ENCODE data around the gene SETBP1. TPM values are rescaled to one million over a fixed set of nuclear protein-coding genes. Genes with fewer than 3 reads are reported as not detected.

The SETBP1 gene
- total RNA-seq, 4 donors from 2014 or later = 14.5 to 34.2 (median 19.3) TPM

DNA sequence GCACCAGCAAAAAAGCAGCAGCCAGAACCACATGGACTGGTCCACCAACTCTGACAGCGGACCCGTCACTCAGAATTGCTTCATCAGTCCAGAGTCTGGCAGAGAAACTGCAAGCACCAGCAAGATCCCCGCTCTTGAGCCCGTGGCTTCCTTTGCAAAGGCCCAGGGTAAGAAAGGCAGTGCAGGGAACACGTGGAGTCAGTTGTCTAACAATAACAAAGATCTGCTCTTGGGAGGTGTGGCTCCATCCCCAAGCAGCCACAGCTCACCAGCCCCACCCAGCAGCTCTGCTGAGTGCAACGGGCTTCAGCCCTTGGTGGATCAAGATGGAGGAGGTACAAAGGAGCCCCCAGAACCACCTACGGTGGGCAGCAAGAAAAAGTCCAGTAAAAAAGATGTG lies 269.3 kb downstream of the SETBP1 start:
- ATAC-seq (ENCODE audit: low FRiP score) (no peak), DNase-seq (ENCODE audit: low spot score) (no peak)
- TF ChIP-seq, protein P1, sequence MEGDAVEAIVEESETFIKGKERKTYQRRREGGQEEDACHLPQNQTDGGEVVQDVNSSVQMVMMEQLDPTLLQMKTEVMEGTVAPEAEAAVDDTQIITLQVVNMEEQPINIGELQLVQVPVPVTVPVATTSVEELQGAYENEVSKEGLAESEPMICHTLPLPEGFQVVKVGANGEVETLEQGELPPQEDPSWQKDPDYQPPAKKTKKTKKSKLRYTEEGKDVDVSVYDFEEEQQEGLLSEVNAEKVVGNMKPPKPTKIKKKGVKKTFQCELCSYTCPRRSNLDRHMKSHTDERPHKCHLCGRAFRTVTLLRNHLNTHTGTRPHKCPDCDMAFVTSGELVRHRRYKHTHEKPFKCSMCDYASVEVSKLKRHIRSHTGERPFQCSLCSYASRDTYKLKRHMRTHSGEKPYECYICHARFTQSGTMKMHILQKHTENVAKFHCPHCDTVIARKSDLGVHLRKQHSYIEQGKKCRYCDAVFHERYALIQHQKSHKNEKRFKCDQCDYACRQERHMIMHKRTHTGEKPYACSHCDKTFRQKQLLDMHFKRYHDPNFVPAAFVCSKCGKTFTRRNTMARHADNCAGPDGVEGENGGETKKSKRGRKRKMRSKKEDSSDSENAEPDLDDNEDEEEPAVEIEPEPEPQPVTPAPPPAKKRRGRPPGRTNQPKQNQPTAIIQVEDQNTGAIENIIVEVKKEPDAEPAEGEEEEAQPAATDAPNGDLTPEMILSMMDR (IDR thresholded peaks at IDR 0.05) = no peak

DNA sequence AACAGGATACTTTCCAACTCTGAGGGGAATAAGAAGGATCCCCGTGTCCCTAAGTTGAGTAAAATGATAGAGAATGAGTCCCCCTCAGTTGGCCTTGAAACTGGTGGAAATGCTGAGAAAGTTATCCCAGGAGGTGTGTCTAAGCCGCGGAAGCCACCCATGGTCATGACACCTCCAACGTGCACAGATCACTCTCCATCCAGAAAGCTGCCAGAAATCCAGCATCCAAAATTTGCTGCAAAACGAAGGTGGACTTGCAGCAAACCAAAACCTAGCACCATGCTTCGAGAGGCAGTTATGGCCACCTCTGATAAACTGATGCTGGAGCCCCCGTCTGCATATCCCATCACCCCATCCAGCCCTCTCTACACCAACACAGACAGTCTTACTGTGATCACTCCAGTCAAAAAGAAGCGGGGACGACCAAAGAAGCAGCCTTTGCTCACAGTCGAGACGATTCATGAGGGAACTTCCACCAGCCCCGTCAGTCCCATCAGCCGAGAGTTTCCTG lies 270.1 kb downstream of the SETBP1 start:
- no peak for DNase-seq (ENCODE audit: low spot score)
- ATAC-seq (ENCODE audit: low FRiP score) = no peak
- TF ChIP-seq, protein P1 (IDR thresholded peaks at IDR 0.05) = no peak

DNA sequence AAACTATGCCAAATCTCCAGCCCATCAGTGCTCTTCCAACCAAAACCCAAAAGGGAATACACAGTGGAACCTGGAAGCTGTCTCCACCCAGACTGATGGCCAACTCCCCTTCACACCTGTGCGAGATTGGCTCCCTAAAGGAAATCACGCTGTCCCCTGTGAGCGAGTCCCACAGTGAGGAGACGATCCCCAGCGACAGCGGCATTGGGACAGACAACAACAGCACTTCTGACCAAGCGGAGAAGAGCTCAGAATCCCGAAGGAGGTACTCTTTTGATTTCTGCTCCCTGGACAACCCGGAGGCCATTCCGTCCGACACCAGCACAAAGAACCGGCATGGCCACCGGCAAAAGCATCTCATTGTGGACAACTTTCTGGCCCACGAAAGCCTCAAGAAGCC lies 271.1 kb downstream of the SETBP1 start:
- ATAC-seq (ENCODE audit: low FRiP score) = no peak
- TF ChIP-seq, protein P1 (IDR thresholded peaks at IDR 0.05) = no peak
- DNase-seq (ENCODE audit: low spot score) = no peak

DNA sequence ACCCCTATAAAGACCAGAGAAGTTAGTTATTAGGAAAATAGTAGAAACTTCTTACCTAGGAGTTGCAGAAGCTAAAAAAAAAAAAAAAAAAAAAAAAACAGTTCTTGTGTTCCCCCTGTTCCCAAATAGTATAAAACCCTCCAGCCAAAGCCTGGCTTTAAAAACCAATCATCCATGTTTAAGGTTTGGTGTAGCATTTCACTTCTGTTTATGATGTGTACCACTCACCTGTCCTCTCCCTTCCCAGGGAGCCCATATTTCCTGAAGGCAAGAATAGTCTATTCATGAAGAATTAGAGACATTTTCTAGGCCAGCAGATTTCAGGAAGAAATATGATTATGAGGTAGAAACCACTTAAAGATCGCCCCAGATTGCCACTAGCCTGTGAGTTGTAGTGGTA lies 273.6 kb downstream of the SETBP1 start:
- no peak for ATAC-seq (ENCODE audit: low FRiP score)
- TF ChIP-seq, protein P1 (IDR thresholded peaks at IDR 0.05) = no peak
- no peak for DNase-seq (ENCODE audit: low spot score)

DNA sequence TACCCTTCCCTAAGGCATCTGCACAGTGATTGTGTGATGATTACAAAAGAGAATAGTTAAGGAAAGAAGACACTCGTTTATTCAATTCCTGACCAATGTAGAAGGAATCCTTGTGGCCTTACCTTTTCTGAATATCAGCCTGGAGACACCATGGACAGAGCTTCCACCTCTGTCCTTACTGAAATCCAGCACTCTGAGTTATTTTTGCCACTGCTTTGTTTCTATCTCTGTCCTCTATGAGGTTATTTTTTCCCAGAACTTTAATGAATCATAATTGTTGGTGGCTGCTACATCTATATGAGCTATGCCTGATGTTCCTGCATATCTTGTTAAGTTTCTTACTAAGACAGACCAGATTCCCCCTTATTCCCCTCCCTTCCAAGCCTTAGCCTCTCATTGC lies 275.1 kb downstream of the SETBP1 start:
- TF ChIP-seq, protein P1 (IDR thresholded peaks at IDR 0.05) = no peak
- ATAC-seq (ENCODE audit: low FRiP score) (no peak), DNase-seq (ENCODE audit: low spot score) (no peak)

DNA sequence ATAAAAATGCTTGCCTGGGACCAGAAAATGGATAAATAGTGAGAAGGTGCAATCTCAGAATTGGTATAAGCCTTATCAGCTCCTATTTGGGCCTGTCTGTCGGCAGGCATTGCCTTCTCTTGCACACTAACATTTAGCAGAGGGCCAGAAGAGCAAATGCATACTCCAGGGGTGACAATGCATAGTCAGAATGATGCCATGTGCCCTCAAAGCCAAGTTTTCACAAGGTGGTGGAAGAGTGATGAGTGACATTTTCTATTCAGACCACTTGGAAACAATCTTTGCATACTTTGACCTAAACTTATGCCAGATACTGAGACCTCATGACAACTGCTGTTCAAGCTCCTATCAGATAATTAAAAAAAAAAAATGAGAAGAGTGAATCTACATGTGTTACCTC lies 276.3 kb downstream of the SETBP1 start:
- ATAC-seq (ENCODE audit: low FRiP score) (no peak), DNase-seq (ENCODE audit: low spot score) (no peak)
- TF ChIP-seq, protein P1 (IDR thresholded peaks at IDR 0.05) = no peak

DNA sequence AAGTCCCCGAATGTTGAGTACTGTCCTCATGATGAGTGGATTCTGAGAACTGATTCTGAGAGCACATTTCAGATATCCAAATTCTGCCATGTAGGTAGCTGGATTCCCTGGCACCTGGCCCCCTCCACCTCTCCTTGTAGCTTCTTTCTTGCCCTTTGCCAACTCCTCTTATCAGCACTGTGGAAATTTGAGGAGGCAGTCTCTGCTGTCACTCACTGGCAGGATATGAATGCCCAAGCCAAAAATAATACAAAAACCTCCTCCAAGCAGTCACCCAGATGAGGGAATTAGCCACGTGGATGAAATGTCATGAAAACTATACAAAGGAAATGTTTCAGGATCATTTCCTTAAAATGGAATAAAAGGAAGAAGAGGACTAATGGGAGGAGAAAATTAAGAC lies 276.8 kb downstream of the SETBP1 start:
- TF ChIP-seq, protein P1 (IDR thresholded peaks at IDR 0.05) = no peak
- DNase-seq (ENCODE audit: low spot score) (no peak), ATAC-seq (ENCODE audit: low FRiP score) (no peak)

Measured in omental fat pad (tissue), 4 donors.